GM19025 (cell line): ENCODE data around the gene RAD51B.

Experiments used
- ATAC-seq: cut with Tn5 transposase; IDR thresholded peaks from one replicate; pipeline ENCODE4 v1.9.1; 2021; ENCODE audit warnings: mild to moderate bottlenecking, low read depth, moderate library complexity; ENCODE audit not compliant: unreplicated experiment

The RAD51B gene

GRCh38 chr14:68639758-68640574 is 820.4 kb downstream of the RAD51B start:
- ATAC-seq: no peak

DNA sequence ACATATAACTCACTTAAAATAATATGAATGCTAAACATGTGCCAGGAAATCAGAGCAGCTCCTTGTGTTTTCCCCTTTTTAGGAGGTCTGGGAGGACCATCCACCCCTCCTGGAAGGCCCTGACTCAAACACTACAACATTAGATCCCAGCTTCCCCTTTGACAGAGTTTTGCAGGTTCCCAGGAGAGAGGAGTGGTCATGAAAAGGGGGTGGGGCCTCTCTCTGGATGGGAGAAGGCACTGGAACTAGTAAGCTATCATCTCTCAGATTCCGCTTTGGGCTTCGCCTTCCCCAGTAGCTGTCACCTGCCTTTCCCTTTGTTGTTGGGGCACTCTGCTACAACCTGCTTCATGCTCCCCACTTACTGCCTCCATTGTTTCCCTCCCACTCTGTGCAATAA is 824.1 kb downstream of the RAD51B start:
- ATAC-seq: no peak

DNA sequence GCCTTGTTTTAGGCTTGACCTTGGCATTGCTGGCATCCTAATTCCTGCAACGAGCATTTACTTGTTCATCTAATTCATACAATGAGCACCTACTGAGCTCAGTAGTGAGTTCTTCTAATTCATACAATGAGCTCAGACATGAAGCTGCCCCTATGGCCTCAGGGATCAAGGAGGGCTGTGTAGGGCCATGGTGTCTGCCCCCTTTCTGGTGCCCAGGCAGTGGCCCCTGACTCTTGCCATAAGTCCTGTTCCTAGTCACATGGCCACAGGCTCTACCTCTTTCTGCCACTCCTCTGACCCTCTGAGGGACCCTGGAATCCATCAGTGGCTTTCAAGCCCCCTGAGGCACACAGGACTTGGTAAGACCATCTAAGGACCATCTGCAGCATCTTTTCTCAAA is 824.5 kb downstream of the RAD51B start:
- no peak for ATAC-seq

GRCh38 chr14:68645371-68645770 is 825.8 kb downstream of the RAD51B start:
- ATAC-seq: no peak

DNA sequence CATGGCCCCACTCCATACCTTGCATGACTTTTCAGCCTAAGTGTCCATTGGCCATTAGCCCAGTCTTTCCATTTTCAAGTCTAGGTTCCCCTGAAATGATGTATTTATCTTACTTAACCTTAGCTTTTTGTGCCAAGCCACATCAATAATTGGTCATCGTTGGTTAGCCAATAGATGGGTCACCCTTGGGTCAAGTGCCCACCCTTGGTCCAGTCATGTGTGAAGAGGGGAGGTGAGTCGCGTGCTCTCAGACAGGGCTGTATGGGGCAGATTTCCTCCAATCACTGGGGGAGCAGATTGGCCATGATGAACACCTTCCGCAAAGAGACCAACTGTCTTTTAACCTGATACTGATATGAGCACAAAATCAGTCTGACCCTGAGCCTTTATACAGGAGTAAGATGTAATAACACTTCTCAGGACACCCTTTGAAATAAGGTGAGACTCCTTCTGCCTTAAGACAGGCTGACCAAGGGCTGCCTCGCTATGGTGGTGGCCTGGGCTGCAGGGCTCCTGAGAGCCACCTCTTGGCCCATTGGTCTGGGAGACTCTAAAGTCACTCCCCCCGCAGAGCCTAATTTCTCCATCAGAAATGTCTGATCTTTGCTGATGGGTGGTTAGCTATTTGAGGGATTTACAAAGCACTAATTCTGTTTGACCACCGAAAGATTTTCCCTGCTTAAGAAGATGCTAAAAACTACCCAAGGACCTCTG is 830.1 kb downstream of the RAD51B start:
- ATAC-seq: no peak

GRCh38 chr14:68650404-68650994 is 830.9 kb downstream of the RAD51B start:
- no peak for ATAC-seq

DNA sequence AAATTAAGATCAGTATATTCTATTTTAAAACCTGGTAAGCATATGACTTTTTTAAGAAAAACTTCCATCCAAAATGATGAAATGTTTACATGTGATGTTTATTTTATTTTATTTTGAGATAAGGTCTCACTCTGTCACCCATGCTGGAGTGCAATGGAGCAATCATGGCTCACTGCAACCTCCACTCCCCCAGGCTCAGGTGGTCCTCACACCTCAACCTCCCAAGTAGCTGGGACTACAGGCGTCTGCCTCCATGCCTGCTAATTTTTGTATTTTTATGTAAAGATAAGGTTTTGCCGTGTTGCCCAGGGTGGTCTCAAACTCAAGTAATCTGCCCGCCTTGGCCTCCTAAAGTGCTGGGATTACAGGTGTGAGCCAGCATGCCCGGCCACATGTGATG is 831.5 kb downstream of the RAD51B start:
- no peak for ATAC-seq

DNA sequence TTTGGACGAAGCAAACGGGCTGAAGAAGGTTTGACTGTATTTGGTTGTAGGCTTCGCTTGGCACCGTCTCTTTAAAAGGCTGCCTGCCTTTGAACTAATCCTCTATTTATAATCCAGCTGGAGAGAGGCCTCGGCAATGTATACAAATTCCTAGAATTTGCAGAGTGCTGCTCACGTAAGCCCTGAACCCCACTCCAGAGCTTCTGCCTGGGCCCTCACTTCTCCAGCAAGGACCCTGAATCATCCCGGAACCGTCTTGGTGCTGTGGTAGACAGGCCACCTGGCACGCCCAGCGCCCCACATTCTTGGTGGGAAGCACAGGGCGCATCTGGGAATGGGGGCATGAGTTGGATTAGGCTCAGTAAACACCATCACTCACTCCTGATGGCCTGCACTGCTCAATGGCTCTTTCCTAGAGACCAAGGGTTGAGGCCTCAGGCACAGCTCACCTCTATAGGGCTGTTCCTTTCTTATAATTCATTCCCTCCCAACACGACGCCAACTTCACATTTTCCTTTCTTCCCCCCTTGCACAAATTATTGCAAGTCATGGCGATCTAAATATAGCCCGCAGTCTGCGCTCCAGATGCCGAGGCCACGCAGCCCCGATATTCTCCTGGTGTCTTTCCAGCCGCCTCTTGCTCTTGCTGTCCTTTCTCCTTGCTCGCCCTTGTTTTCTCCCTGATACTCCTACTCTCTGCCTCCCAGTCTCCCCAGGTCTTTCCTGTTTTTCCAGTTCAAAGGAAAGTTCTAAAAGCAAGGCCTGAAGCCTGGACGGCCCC is 832.3 kb downstream of the RAD51B start:
- no peak for ATAC-seq

DNA sequence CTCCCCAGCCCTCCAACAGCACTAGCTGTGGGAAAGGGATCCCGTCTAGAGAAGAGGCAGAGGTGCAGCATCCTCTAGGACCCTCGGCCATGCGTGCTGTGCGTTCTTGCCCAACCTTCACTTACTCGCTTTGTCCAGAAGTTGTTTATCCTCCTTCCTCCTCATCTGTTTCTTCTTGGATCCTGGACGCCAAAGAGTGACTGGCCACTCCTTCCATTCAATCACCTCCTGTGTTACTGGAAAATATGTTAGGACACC is 832.8 kb downstream of the RAD51B start:
- no peak for ATAC-seq

DNA sequence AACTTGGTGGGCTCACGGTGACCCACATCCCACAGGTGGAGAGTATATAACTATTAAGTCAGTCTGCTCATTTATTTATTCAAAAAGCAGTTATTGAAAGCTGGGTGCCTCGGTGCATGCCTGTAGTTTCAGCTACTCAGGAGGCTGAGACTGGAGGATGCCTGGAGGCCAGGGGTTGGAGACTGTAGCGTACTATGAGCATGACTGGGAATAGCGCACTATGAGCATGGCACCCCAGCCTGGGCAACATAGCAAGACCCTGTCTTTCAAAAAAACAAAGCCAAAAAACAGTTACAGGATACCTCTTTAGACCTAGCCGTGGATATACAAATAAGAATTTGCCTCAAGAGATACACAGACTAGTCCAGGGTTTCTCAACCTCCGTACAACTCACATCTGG is 833.5 kb downstream of the RAD51B start:
- no peak for ATAC-seq

- no peak for ATAC-seq
Measured at GRCh38 chr14:68653804-68654203, 834.2 kb downstream of the RAD51B start.

- no peak for ATAC-seq
Measured at GRCh38 chr14:68654471-68654941, 834.9 kb downstream of the RAD51B start.

GRCh38 chr14:68655021-68655831 is 835.6 kb downstream of the RAD51B start:
- ATAC-seq: no peak

DNA sequence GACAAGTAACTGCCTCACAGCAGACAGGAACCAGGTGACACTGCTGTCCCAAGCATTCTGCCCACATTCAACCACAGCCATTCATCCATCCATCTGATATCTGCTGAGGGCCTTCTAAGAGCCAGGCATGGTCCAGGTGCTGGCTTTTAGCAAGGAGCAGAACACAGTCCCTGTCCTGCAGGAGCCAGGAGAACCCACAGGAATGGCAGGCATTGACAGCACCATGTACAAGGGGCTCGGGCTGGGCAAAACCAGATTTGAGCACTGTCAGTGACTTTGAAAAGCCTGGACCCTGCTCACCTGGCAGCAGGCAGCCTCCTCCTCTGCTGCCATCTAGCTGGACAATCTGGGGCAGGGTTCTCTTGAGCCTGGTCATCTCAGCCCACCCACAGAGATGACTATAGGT is 836.3 kb downstream of the RAD51B start:
- no peak for ATAC-seq

DNA sequence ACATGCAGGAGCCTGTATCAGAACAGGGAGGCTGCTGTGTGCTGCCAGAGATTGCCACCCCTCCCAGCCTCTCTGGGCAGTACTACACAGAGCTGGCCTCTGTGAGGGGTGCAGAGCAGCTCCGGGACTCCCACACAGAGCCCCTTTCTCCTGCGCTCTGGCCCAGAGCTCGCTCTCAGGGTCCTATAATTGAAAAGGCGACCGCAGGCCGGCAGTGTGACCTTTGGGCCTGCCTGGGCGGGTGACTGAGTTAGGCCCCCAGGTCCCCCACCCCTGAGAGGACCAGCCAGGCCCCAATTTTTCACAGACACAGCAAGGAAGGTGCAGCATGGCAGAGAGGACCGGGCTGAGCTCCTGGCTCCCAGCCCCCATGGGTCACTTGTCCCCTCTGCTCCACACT is 836.9 kb downstream of the RAD51B start:
- no peak for ATAC-seq

- ATAC-seq: no peak
Measured at GRCh38 chr14:68657300-68658028, 837.9 kb downstream of the RAD51B start.

- no peak for ATAC-seq
Measured at GRCh38 chr14:68658029-68658509, 838.5 kb downstream of the RAD51B start.

DNA sequence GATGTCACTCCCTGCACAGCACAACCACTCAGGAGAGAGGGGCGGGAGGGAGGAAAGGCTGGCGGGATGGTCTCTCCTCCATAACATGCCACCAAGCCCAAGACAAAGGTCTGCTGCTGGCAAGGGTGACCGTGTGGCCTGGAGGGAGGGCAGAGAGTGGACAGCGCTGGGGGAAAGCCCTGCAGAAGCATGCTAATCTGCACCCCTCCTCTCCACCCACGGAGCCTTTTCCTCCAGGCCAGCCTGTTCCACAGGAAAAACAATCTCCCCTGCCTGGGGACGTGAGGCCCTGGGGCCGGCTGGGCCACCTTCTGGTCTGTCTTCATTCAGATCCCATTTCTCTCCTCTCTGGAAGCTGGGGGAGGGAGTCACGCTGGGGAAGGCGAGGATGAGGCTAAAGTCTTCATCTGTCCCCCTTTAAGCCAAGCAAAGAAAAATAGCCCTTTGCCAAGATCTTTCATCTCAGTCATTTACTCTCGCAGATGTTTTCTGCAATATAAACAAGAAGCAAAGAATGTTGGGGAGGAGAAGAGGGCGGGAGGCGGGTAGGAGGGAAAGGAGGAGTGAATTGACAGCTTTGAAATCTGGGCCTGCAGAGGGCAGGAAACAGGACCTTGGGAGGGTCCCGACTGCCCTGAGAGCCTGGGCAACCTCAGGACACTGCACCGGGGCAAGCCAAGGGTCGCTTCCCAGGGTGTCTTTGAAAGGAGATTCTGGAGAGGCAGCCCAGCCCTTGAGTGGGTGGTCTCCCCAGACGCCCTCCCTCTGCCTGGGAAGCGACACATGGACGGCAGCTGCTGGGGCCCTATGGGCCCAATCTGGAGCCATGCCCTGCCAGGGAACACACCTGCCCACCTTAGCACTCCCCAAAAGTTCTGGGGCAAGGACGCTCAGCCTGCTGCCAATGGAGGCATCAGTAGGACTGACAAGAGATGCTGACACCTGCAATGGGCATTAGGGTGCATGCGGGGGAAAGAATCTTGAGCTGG is 839.7 kb downstream of the RAD51B start:
- no peak for ATAC-seq
